Measurements from ENCODE around the gene SLC9A9. TPM values are rescaled to one million over a fixed set of nuclear protein-coding genes. Genes with fewer than 3 reads are reported as not detected.

The SLC9A9 gene
- total RNA-seq, 1 donor from 2014 or later, result 0.22 TPM

- Mint-ChIP-seq H3K27ac (no peak overlapping the region), H3K4me1 (peaks cover 31% of the 10 kb centered on the region), H3K27me3 (ENCODE audit: insufficient read depth, low read depth) (no peaks in the 10 kb centered on the region), H3K36me3 (peaks cover 2% of the 10 kb centered on the region), H3K4me3 (no peak overlapping the region), H3K9me3 (peaks cover 3% of the 10 kb centered on the region)
- Histone ChIP-seq H3K27ac (no peak overlapping the region), H3K27me3 (no peaks in the 10 kb centered on the region), H3K9me3 (ENCODE audit: low read depth) (no peaks in the 10 kb centered on the region), H3K4me3 (no peak overlapping the region), H3K9ac (no peak overlapping the region), H2AFZ (replicated peaks) (no peak overlapping the region), H3K79me2 (ENCODE audit: low read depth) (no peaks in the 10 kb centered on the region), H4K20me1 (ENCODE audit: low read depth) (no peaks in the 10 kb centered on the region), H3K36me3 (no peaks in the 10 kb centered on the region), H3F3A (ENCODE audit: low read depth) (peaks cover 18% of the 10 kb centered on the region), H3K4me1 (peaks cover 42% of the 10 kb centered on the region), H3K4me2 (no peak overlapping the region)
- DNase-seq (ENCODE audit: low spot score), result no peak
- TF ChIP-seq, protein P1, sequence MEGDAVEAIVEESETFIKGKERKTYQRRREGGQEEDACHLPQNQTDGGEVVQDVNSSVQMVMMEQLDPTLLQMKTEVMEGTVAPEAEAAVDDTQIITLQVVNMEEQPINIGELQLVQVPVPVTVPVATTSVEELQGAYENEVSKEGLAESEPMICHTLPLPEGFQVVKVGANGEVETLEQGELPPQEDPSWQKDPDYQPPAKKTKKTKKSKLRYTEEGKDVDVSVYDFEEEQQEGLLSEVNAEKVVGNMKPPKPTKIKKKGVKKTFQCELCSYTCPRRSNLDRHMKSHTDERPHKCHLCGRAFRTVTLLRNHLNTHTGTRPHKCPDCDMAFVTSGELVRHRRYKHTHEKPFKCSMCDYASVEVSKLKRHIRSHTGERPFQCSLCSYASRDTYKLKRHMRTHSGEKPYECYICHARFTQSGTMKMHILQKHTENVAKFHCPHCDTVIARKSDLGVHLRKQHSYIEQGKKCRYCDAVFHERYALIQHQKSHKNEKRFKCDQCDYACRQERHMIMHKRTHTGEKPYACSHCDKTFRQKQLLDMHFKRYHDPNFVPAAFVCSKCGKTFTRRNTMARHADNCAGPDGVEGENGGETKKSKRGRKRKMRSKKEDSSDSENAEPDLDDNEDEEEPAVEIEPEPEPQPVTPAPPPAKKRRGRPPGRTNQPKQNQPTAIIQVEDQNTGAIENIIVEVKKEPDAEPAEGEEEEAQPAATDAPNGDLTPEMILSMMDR (IDR thresholded peaks at IDR 0.05), result no peak
- TF ChIP-seq EZH2phosphoT487 (IDR thresholded peaks at IDR 0.05) (no peak), EZH2 (IDR thresholded peaks at IDR 0.05) (no peak)
These were observed 97.4 kb downstream of the SLC9A9 start for GRCh38 chr3:143750841-143751240.

GRCh38 chr3:143749926-143750325 is 98.3 kb downstream of the SLC9A9 start:
- no peak overlapping the region for H3K9ac ChIP-seq
- H3K4me3 ChIP-seq, result no peak overlapping the region
- no peak overlapping the region for H3K27ac ChIP-seq
- H3K36me3 ChIP-seq, result no peaks in the 10 kb centered on the region
- Mint-ChIP-seq H3K27ac (no peak overlapping the region), H3K9me3 (peaks cover 3% of the 10 kb centered on the region), H3K4me3 (no peak overlapping the region), H3K4me1 (peaks cover 31% of the 10 kb centered on the region), H3K36me3 (peaks cover 2% of the 10 kb centered on the region), H3K27me3 (ENCODE audit: insufficient read depth, low read depth) (no peaks in the 10 kb centered on the region)
- no peaks in the 10 kb centered on the region for H4K20me1 ChIP-seq (ENCODE audit: low read depth)
- peaks cover 18% of the 10 kb centered on the region for H3F3A ChIP-seq (ENCODE audit: low read depth)
- peak overlapping the region; percentile 58 for H2AFZ ChIP-seq (replicated peaks)
- H3K27me3 ChIP-seq, result no peaks in the 10 kb centered on the region
- peak overlapping the region; percentile 38 for H3K4me2 ChIP-seq
- no peaks in the 10 kb centered on the region for H3K9me3 ChIP-seq (ENCODE audit: low read depth)
- no peak for DNase-seq (ENCODE audit: low spot score)
- H3K79me2 ChIP-seq (ENCODE audit: low read depth), result no peaks in the 10 kb centered on the region
- no peak for TF ChIP-seq EZH2 (IDR thresholded peaks at IDR 0.05)
- TF ChIP-seq EZH2phosphoT487 (IDR thresholded peaks at IDR 0.05), result no peak
- TF ChIP-seq, protein P1 (IDR thresholded peaks at IDR 0.05), result no peak
- peaks cover 42% of the 10 kb centered on the region for H3K4me1 ChIP-seq

- Histone ChIP-seq H3K79me2 (ENCODE audit: low read depth) (no peaks in the 10 kb centered on the region), H3K9me3 (ENCODE audit: low read depth) (no peaks in the 10 kb centered on the region), H3K36me3 (no peaks in the 10 kb centered on the region), H3K4me2 (no peak overlapping the region), H3K9ac (no peak overlapping the region), H3K27me3 (no peaks in the 10 kb centered on the region), H4K20me1 (ENCODE audit: low read depth) (no peaks in the 10 kb centered on the region), H3K4me1 (peaks cover 7% of the 10 kb centered on the region), H3K27ac (no peak overlapping the region), H3F3A (ENCODE audit: low read depth) (no peaks in the 10 kb centered on the region), H2AFZ (replicated peaks) (no peak overlapping the region), H3K4me3 (no peak overlapping the region)
- no peak for DNase-seq (ENCODE audit: low spot score)
- H3K4me1 Mint-ChIP-seq, result no peaks in the 10 kb centered on the region
- no peak overlapping the region for H3K4me3 Mint-ChIP-seq
- no peaks in the 10 kb centered on the region for H3K36me3 Mint-ChIP-seq
- no peak overlapping the region for H3K27ac Mint-ChIP-seq
- TF ChIP-seq, protein P1 (IDR thresholded peaks at IDR 0.05), result no peak
- H3K27me3 Mint-ChIP-seq (ENCODE audit: insufficient read depth, low read depth), result peaks cover 3% of the 10 kb centered on the region
- H3K9me3 Mint-ChIP-seq, result peaks cover 1% of the 10 kb centered on the region
These were observed 111.2 kb downstream of the SLC9A9 start for GRCh38 chr3:143737065-143737464.

Measured in neural progenitor cell (in vitro differentiated cells).